ENCODE data around the gene ITGB5.

- TF ChIP-seq NFYB (CRISPR knock-in tag; conservative IDR thresholded peaks at IDR 0.05; ENCODE audit: low read depth) (no peak), CTCF (IDR thresholded peaks at IDR 0.05) (no peak)
Measured at GRCh38 chr3:124792341-124793040, 94.7 kb downstream of the ITGB5 start.

Data from WTC11 (cell line).